HG03378 (cell line): Measurements from ENCODE around the gene RXRB.

Experiments used
- ATAC-seq: cut with Tn5 transposase; IDR thresholded peaks from one replicate; pipeline ENCODE4 v1.9.1; 2021; ENCODE audit warnings: mild to moderate bottlenecking, moderate library complexity; ENCODE audit not compliant: unreplicated experiment

The RXRB gene

DNA sequence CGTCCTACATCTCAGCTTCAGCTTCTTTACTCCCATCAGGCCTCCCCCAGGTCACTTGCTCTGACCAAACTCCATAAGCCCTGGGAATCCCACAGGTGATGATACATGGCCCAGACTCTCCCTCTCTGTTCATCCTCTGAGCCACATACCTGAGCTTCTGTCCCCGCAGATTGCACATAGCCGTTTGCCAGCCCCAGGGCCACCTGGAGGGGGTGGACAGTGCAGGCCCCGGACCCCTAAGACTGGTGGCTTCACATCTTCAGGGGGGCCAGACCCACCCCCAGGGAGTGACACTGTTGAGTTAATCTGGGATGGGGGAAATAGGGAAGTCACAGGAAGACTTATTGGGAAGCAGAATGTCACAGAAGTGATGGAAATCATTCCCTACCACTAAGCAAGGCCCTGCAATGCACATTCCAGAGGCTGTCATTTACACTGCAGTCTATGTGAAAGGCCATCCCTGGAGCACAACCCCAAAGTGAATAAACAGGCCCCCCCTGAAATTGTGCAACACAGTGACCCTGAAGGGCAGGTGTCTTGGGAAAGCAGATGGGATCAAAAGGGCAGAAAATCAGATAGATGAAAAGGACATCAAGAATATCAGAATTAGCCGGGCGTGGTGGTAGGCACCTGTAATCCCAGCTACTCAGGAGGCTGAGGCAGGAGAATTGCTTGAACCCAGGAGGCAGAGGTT lies 2.2 kb downstream of the RXRB start:
- ATAC-seq = no peak

DNA sequence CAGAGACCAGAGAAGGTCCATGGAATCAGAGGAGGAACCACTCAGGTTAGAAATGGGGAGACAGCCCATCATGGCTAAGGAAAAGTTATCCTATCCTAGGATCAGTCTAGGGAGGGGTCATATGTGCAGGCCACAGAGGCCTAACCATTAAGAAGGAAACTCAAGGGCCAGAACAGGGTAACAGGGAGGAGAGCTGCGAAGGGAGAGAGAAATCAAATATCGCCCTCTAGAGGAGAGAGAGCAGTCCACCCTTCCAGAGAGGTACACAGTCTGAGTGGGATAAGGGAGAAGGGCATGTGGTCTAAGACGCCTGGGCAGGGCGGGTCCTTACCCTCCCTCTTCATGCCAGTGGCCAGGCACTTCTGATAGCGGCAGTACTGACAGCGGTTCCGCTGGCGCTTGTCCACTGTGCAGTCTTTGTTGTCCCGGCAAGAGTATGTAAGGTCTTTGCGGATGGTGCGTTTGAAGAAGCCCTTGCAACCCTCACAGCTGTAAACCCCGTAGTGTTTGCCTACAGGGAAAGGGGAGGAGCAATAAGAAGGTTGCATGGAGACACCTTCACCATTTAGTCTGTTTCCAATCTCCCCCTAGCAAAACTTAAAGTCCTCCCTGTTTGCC lies 2.9 kb downstream of the RXRB start:
- no peak for ATAC-seq

DNA sequence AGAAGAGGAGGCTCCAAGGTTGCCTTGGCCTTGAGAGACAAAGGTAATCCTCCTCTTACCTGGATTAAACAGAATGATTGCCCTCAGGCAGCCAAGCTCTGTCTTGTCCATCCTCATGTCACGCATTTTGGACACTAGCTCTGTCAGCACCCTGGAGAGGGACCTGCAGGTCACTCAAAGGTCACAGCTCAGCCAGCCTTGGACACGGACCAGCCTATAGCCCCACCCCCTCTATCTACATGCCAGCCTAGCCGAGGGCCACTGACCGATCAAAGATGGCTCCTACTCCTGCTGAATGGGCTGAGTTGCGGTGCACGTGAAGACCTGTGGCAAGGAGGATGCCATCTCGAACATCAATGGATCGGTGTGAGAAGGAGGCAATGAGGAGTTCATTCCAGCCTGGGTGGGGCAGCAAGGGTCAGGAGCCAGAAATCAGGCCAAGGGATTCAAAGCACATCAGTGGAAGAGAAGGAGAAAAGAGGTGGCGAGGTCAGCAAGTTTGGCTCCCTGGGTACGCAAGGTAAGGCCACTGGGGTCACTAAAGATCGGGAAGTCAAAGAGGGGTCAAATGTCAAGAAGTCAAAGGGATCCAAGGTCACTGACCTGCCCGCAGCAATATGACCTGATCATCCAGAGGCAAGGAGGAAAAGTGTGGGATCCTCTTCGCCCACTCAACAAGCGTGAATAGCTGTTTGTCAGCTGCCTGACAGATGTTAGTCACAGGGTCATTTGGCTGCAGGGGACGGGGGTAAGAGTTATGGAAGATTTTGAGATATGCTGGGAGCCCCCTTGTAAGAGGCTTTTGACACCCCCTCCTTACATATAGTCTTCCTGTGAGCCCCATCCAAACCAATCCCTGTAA lies 4.9 kb downstream of the RXRB start:
- ATAC-seq = no peak

DNA sequence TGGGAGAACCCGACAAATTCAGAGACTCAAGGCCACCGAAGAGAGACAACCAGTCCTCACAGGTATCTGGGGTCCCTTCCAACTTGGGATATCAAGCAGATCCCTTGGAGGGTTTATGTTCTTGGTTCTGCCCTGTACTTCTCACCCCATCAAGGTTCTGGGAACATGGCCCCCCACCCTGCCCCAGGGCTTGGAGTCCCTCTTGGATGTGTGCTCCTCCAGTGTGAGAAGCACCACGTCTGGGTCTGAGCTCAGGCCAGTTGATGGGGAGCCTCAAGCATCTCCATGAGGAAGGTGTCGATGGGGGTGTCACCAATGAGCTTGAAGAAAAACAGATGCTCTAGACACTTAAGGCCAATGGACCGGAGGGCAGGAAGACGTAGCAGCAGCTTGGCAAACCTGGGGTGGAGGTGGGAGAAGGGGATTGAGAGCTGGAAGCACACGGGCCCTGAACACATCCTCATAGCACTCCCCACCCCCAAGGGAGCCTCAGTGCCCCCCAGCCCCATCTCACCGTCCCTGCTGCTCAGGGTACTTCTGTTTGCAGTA lies 6.0 kb downstream of the RXRB start:
- ATAC-seq = no peak

DNA sequence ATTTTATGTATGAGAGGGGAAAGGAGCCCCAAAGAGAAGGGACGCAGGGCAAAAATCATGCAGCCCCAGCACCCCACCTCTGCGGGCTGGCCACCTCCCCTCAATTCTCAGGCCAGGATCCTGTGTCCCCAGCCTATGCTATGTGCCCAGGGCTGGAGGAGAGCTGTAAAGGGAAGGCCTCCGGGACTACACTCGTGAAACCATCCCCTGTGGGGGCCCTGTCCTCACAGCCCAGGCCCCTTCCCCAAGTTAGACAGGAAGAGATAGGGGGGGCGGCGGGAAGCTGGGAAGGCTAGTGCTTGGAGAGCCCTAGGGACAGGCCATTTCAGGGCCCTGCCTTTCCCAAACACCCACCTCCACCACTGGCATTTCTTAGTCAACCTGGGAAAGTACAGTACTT lies 6.8 kb downstream of the RXRB start:
- no peak for ATAC-seq

DNA sequence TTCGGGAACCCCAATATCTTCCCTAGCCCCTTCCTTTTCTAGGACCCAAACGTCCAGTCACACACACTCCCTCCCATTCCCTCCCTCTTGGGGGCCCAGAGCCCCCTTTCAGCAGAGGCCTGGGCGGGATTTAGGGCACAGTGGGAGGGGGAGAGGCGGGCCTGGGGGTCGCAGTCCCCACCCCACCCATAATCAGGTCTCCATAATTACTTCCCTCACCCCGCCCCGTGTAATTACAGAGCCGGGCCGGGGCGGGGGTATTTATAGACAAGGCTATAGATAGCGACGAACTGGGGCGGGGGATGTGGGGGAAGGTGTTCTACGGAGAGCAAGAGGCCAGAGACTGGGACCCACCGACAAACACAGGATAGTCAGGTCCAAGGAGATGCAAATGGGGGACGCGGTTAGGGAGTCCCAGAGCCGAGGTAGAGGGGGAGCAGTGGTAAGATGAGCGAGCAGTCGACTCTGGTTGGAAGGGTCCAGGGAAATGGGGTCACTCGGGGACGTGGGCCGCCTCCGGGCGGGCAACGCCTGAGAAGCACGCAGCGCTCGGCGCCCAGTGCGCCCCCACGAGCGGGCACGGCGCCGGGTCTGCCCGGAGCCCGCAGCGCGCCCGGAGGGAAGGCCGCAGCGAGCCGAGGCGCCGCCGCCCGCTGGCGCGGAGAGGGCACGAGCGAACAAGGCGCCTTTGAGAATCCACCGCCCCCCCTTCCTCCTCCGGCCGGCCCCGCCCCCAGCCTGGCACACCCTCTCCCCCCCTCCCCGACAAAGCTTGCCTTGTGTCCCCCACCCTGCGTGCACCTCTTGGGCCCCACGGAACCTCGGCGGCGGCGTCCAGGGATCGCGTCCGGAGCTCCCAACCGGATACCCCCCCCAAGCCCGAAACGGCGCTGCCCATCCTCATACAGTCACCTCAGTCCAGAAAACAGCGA lies 7.5 kb downstream of the RXRB start:
- no peak for ATAC-seq

DNA sequence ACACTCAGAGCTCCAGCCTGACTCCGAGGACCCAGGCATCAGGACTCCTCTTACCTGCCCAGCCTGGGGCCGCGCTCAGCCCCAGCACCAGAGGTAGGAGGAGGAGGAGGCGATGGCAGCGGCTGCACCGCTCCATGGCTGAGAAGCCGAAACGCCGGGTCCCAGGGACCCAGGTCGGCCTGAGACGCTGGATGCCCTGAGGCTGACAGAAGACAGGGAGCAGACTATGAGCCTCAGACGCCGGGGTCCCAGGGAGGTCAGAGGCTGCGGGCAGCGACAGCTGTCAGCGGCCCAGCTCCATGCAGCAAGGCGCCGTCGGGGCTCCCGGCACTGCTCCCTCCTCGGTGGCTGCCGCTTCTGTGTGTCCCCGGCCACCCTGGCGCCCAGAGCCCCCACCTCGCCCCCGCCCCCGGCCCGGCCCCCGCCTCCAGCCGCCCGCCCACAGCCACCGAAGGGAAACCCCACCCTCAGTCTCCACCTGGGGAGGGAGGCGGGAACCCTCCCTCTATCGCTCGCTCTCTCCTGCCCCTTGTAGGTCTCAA lies 8.3 kb downstream of the RXRB start, which contains the start of gene COL11A2:
Gene COL11A2 (minus strand): TSS at position 363 of the 542 bp plus-strand sequence. CDS start 227 bp downstream, at position 136.
- no peak for ATAC-seq

DNA sequence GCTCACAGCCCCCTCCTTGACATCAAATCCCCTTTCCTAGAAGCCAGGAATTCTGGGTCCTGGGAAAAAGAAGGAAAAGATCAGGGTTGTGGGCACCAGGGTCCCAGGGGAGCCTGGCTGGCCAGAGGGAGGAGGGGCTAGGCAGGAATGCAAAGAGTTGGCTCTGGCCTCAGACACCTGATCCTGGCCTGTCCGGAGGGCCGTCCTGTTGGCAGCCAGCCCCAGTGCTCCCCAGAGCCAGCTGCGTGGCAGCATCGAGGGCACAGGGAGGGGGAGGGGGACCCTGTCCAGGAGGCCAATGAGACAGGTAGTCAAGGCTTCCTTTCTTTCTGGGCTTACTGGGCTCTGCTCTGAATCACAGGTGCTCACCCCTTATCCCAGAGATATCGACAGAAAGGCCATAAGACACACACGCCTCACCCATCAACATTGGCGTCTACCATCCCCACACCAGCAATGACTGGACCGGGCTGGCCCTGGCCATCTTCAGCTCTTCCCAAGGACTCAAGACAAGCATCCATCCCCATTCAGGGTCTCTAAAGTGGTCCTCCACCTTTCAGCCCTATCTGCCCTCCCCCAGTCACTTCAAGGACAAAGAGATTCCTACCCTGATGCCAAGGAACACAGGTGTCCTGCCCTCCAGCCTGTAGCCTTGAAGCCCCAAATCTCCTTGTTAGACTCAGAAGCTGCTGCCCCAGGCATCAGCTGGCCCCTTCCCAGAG lies 8.9 kb downstream of the RXRB start:
- no peak for ATAC-seq

DNA sequence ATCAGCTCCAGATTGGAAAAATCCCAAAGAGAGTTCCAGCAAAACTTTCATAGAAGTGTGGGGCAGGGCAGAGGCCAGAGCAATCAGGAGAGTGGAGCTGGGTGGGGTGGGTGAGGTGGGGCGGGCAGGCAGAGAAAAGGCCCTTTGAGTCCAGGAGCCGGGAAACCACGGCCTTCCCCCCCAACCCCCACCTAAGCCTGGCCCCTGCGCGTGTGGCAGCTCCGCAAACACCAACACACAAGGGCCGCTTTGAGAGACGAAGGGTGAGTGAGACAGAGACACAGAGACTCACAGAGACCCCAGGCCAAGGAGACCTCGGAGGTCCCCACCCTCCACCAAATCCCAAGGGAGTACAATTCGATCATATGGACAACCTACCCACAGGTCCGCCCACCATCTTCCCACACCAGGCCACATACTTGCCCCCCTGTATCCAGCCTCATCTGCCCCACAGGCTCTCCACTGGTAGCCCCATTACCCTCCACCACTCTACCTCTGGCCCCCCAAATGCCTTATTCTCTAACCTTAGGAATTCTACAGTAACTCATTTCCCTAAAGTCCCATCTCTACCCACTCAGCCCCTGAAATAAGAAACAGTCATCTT lies 9.9 kb downstream of the RXRB start:
- ATAC-seq = no peak

DNA sequence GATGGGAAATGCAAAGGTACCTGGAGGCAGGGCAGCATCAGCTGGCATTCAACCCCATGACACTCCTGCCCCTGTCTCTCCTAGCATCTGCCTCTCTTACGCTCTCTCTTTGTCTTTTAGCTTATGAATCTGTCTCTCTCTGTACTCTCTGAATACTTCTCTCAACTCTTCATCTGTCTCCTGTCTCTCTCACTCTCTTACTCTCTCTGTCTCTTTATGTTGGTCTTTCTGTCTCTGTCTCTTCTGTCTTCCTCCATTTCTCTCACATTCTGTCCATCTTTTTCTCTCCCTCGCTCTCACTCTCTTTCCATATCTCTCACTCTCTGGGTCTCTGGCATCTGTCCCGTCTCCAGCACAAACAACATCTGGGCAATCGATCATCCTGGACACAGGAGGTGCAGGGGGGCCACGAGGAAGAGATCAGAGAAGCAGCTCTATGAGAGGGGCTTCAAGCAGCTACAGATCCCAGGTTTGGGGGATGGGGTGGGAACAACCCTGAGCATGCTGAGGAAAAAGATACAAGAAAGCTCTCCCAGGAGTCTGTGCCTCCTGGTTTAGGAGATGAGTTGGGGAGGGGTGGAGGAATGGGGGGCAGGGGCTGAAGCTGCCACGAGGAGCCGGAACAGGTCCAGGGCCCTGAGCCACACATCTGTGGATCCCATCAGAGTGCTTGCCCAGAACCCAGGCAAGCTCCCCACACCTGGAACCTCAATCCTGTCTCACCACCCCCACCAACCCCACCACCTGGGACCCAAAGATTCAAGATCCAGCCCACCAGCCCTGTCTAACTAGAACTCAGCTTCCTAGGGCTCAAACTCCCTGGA lies 10.6 kb downstream of the RXRB start:
- ATAC-seq = no peak

DNA sequence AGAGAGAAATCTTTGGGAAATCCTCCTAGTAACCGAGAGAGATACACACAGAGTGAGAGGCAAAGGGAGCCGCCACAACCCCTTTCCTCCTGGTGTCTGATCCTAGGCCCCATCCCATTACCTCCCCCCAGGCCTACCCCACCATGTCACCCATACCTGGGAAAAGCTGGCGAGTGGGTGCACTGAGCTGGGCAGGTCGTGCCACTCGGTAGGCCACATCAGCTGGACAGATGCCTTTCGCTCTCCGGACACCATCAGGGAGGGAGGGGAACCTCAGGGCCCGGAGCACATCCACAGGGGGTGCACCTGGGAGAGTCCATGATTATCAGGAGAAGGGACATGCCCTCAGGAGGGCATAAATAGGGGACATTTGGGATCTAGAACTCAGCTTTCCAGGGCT lies 11.3 kb downstream of the RXRB start:
- ATAC-seq = no peak

DNA sequence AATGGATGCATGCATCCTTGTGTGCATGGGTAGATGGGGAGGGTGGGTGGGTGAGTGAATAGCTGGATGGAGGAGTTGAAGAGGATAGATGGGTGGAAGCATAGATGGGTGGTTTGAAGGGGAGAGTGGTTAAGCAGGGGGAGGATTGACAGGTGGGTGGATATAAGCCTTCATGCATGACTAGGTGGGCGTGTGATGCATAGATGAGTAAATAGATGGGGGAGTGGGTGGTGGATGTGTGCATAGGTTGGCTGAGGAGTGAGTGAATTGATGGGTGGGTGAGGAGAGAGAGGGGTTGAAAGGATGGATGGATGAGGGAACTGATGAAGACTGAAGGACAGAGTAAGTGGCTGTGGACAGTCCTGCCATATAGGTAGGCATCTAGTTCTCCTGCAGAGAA lies 12.7 kb downstream of the RXRB start:
- no peak for ATAC-seq

DNA sequence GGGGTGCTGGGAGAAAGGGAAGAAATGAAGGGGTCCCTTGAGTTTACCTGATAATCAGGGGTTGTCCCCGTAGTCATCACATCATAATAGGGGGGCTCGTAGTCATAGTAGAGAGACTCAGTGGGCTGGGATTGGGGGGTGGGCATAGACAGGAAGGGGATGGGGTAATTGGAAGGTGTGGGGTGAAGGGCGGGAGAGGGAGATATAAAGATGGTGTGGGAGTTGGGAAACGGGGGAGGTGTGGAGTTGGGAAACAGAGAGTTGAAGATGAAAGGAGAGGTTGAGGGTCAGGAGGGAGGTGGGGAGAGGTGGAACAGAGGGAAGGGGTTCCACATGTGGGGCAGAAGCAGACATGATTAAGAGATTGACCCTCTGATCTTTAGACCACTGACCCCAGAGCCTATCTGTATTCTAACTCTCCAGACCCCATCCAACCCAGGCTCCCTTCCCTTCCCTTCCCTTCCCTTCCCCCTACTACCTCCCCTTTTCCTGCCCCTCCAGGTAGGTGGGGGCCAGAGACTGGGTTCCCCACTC lies 14.7 kb downstream of the RXRB start:
- no peak for ATAC-seq

DNA sequence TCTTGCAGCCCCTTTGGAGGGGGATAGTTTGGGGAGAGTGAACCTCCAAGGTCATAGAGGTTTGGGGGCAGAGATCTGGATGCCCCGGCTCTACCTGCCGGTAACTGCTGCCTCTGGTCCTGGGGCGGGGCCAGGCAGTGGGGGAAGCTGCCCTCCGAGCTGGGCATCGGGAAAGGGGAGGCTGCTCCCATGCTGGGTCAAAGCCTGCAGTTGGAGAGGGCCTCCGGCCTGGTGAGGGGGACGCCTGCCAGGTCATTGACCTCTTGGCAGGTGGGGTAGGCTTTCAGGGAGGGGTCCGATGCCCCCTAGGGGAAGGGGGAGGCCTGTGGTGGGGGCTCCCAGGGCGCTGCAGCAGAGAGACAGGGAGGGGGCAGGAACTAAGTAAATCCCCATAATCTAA lies 15.3 kb downstream of the RXRB start:
- no peak for ATAC-seq

DNA sequence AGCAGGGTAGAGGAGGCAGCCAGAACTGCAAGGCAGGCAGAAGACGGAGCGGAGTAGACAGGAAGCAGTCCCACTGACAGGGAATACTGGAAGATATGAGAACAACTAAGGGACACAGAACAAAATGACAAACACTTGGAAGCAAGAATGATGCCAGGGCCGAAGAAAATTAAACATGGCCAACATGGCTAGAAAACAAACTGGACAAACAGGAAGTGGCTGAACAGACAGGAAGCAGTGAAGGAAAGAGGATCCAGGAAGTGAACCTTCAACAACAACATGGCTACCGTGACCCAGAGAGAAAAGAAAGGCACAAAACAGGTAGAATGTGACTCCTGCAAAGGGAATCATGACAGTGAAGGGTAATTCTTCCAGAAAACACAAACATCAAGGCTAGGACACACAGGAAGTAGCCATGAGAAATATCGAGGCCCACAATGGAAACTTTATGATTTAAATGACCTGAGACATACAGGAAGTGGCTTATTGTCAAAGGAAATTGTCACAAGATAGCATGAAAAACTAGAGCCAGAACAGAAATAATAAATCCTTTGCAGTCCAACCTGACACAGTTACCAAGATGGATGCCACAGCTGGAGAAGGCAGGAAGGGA lies 17.3 kb downstream of the RXRB start:
- ATAC-seq = no peak

DNA sequence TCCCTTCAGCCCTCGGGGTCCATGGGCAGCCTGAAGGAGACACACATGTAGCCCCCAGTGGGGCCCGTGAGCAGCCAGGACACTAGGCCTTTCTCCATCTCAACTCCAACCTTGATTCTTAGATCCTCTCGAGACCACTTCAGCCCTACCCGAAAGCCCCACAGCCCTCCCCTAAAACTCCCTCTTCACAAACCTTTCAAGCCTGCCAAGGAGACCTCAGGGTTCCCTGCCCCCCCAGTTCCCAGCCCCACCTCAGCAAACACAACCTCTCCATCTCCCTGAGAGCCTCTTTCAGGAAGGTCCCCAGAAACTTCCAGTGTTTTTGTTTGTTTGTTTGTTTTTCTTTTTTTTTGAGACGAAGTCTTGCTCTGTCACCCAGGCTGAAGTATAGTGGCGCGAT lies 19.3 kb downstream of the RXRB start:
- no peak for ATAC-seq

DNA sequence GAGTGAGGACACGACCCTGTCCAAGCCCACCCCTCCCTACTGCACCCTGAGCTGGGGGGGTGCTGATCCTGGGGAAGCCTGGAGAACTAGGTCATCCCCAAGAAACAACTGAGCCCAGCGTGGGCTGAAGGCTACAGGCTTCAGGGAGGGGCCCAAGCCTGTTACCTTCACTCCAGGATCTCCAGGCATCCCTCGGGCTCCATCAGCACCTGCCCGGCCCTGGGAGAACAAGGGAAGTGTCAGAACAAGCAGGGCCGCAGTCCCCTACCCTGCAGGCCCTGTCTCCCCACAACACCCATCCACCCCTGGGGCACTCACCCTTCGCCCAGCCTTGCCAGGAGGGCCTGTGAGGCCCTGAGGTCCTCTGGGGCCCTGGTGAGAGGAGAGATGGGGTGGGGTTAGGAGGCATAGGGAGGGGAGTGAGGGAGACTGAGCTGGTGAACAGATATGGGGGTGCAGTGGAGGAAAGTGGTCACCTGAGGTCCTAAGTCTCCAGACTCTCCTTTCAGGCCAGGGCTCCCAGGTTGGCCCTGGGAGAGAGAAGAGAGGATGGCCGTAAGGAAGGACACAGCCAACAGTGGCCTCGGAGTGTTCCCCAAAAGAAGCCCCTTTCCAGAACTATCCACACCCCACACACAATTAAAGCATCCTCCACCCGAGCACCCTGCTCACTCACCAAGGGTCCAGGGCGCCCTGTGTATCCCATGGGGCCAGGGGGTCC lies 21.6 kb downstream of the RXRB start:
- no peak for ATAC-seq
